Endothelial cell of umbilical vein (primary cell): ENCODE results near the gene UBL3.

Experiments
- EZH2 ChIP-seq: IDR thresholded peaks from 2 replicates; pipeline ENCODE4 v1.6.1; 2012; ENCODE audit warnings: borderline replicate concordance, low read depth, mild to moderate bottlenecking, moderate library complexity, low read length, inconsistent platforms; ENCODE audit not compliant: severe bottlenecking
- FOS ChIP-seq: IDR thresholded peaks from 2 replicates; pipeline ENCODE4 v1.6.1; 2011; ENCODE audit warnings: mild to moderate bottlenecking, low read length, moderate library complexity, borderline replicate concordance; ENCODE audit not compliant: insufficient read depth
- POLR2A ChIP-seq: IDR thresholded peaks from 2 replicates; pipeline ENCODE4 v1.6.1; 2012; ENCODE audit warnings: low read depth, mild to moderate bottlenecking, control low read depth, low read length
- POLR2AphosphoS5 ChIP-seq: IDR thresholded peaks from 2 replicates; pipeline ENCODE4 v1.6.1; 2012; ENCODE audit warnings: low read depth, mild to moderate bottlenecking, control low read depth, low read length, moderate library complexity; ENCODE audit not compliant: insufficient read depth
- TF ChIP-seq, protein P1 (sequence below), 2 donors: IDR thresholded peaks; 1 replicate in 1 of 2; 2 replicates in 1 of 2; pipeline ENCODE4 v1.5.1; 2011; ENCODE audit warnings: low read length in 2 of 2, mild to moderate bottlenecking in 2 of 2, moderate library complexity in 2 of 2, control low read depth in 1 of 2, inconsistent platforms in 1 of 2, low read depth in 1 of 2; ENCODE audit not compliant: insufficient read depth in 1 of 2; ENCODE audit errors: extremely low read depth in 1 of 2

GRCh38 chr13:29810898-29811297 lies 39.5 kb downstream of the UBL3 start:
- TF ChIP-seq, protein P1, sequence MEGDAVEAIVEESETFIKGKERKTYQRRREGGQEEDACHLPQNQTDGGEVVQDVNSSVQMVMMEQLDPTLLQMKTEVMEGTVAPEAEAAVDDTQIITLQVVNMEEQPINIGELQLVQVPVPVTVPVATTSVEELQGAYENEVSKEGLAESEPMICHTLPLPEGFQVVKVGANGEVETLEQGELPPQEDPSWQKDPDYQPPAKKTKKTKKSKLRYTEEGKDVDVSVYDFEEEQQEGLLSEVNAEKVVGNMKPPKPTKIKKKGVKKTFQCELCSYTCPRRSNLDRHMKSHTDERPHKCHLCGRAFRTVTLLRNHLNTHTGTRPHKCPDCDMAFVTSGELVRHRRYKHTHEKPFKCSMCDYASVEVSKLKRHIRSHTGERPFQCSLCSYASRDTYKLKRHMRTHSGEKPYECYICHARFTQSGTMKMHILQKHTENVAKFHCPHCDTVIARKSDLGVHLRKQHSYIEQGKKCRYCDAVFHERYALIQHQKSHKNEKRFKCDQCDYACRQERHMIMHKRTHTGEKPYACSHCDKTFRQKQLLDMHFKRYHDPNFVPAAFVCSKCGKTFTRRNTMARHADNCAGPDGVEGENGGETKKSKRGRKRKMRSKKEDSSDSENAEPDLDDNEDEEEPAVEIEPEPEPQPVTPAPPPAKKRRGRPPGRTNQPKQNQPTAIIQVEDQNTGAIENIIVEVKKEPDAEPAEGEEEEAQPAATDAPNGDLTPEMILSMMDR (IDR thresholded peaks at IDR 0.05; ENCODE audit: extremely low read depth in 1 of 2, insufficient read depth in 1 of 2, low read depth in 1 of 2, low read length in 2 of 2), result no peak
- TF ChIP-seq POLR2A (no peak), EZH2 (no peak), POLR2AphosphoS5 (no peak), FOS (no peak)
